HCT116 (cell line): ENCODE data around the gene WDFY2.

Experiments
- CTCF ChIP-seq, 3 experiments: fragments of 200-600 bp in 1 of 3; sonication (generic) in 1 of 3; IDR thresholded peaks in 2 of 3; conservative IDR thresholded peaks in 1 of 3; 2 replicates each; pipeline ENCODE4 v1.5.1; 2012 to 2017; ENCODE audit warnings: low read depth in 2 of 3, low read length in 2 of 3, antibody characterized with exemption in 1 of 3, borderline replicate concordance in 1 of 3, control low read depth in 1 of 3, mild to moderate bottlenecking in 1 of 3, mixed read lengths in 1 of 3, mixed run types in 1 of 3, moderate library complexity in 1 of 3; ENCODE audit not compliant: insufficient read depth in 1 of 3
- ELF1 ChIP-seq: IDR thresholded peaks from 2 replicates; pipeline ENCODE4 v1.6.1; 2012; ENCODE audit warnings: low read depth, borderline replicate concordance
- EZH2 ChIP-seq: fragments of 200-600 bp; sonication (generic); IDR thresholded peaks from 2 replicates; pipeline ENCODE4 v1.6.1; 2017; ENCODE audit warnings: antibody characterized with exemption, mixed run types
- SIN3A ChIP-seq: IDR thresholded peaks from 2 replicates; pipeline ENCODE4 v1.6.1; 2012; ENCODE audit warnings: low read depth

- TF ChIP-seq SIN3A, result no peak
- TF ChIP-seq CTCF (IDR thresholded peaks at IDR 0.05 in 2 of 3, conservative IDR thresholded peaks at IDR 0.05 in 1 of 3; ENCODE audit: borderline replicate concordance in 1 of 3, insufficient read depth in 1 of 3, low read depth in 2 of 3, low read length in 2 of 3), result no peak
- TF ChIP-seq EZH2, result no peak
- no peak for TF ChIP-seq ELF1
Observed at GRCh38 chr13:51623473-51623872, 39.2 kb downstream of the WDFY2 start.
